A673 (cell line): Measurements from ENCODE around the gene USP25. TPM values are rescaled to one million over a fixed set of nuclear protein-coding genes. Genes with fewer than 3 reads are reported as not detected.

Experiments used
- BruUV-seq: library from RNA; stranded (reverse); fragments of 400-500 nt; replicated peaks from 2 replicates; lab custom pipeline; 2021; lab: Mats Ljungman, UMichigan
- CTCF ChIA-PET: fragments of 300-600 bp; sonication (Branson Sonifier 250); formaldehyde crosslinking; loops from one replicate; lab custom pipeline; 2022; ENCODE audit warnings: antibody characterized with exemption; lab: Charles Lee
- POLR2A ChIA-PET: fragments of 300-600 bp; sonication (Branson Sonifier 250); formaldehyde crosslinking; loops from one replicate; lab custom pipeline; 2022; ENCODE audit warnings: antibody characterized with exemption; ENCODE audit not compliant: low non-redundant PET; lab: Charles Lee
- DNase-seq: peaks from one replicate; pipeline ENCODE4 v3.0.0-alpha.2; 2015; ENCODE audit warnings: low spot score
- H3K27ac ChIP-seq: fragments of 200-600 bp; sonication (generic); 2 replicates; pipeline ENCODE4 v1.5.1; 2016; ENCODE audit warnings: mixed run types, low read depth, mild to moderate bottlenecking, mixed read lengths, antibody characterized with exemption, low read length; ENCODE audit not compliant: poor library complexity, severe bottlenecking
- H3K27me3 ChIP-seq: fragments of 200-600 bp; sonication (generic); replicated peaks from 2 replicates; pipeline ENCODE4 v1.6.1; 2017; ENCODE audit warnings: mixed run types, low read depth, mild to moderate bottlenecking, mixed read lengths, antibody characterized with exemption, low read length; ENCODE audit not compliant: insufficient read depth, poor library complexity
- H3K36me3 ChIP-seq: fragments of 200-600 bp; sonication (generic); 2 replicates; pipeline ENCODE4 v1.6.1; 2016; ENCODE audit warnings: mixed run types, mild to moderate bottlenecking, mixed read lengths, antibody characterized with exemption, low read length; ENCODE audit not compliant: insufficient read depth, poor library complexity, severe bottlenecking
- H3K4me1 ChIP-seq: fragments of 200-600 bp; sonication (generic); 2 replicates; pipeline ENCODE4 v1.6.1; 2017; ENCODE audit warnings: mixed run types, mild to moderate bottlenecking, mixed read lengths, antibody characterized with exemption, low read length; ENCODE audit not compliant: insufficient read depth, poor library complexity, severe bottlenecking
- H3K4me3 ChIP-seq: fragments of 200-600 bp; sonication (generic); 2 replicates; pipeline ENCODE4 v1.5.1; 2016; ENCODE audit warnings: low read depth, mixed run types, mild to moderate bottlenecking, mixed read lengths, low read length; ENCODE audit not compliant: poor library complexity, severe bottlenecking
- H3K9me3 ChIP-seq: fragments of 200-600 bp; sonication (generic); 2 replicates; pipeline ENCODE4 v1.6.1; 2016; ENCODE audit warnings: mixed run types, low read depth, mild to moderate bottlenecking, mixed read lengths, antibody characterized with exemption, low read length; ENCODE audit not compliant: poor library complexity, severe bottlenecking
- EZH2 ChIP-seq: fragments of 200-600 bp; sonication (generic); IDR thresholded peaks from 2 replicates; pipeline ENCODE4 v1.6.1; 2017; ENCODE audit warnings: borderline replicate concordance, low read depth, mild to moderate bottlenecking, mixed read lengths, antibody characterized with exemption, low read length; ENCODE audit not compliant: poor library complexity, severe bottlenecking
- intact Hi-C: fragments of 100-400 bp; cut with micrococcal nuclease; formaldehyde crosslinking; loops from one replicate; pipeline ENCODE4 v1.10.0; 2022; ENCODE audit not compliant: unreplicated experiment
- total RNA-seq: library from RNA; stranded (reverse); gene quantifications from 2 replicates; pipeline ENCODE4 v1.2.3, GENCODE V29; 2021
- TF ChIP-seq, protein P1 (sequence below): fragments of 300-800, 200-600 bp; sonication (generic); conservative IDR thresholded peaks from 2 replicates; pipeline ENCODE4 v1.5.1; 2017; ENCODE audit warnings: low read depth, mild to moderate bottlenecking, antibody characterized with exemption, low read length, moderate library complexity, mixed read lengths

Gene USP25
- total RNA-seq, 1 experiment from 2014 or later = 27.5 TPM

DNA sequence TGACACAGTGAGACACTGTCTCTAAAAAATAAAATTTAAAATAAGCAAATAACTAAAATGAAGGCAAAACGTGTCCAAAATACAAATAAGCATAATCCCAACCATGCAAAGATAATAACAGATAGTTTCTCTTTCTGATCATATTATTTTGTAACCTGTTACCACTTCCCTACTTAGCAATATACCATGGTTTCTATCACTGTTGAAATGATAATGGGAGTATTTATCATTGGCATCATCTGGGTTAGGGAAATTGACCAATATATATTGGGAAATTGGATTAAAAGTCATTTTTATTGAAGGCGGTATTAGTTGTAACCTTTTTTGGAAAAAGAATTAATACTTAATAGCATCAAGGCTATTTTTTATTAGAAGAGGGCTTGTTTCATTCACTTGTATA is 47.0 kb downstream of the USP25 start:
- TF ChIP-seq EZH2 = no peak
- TF ChIP-seq, protein P1, sequence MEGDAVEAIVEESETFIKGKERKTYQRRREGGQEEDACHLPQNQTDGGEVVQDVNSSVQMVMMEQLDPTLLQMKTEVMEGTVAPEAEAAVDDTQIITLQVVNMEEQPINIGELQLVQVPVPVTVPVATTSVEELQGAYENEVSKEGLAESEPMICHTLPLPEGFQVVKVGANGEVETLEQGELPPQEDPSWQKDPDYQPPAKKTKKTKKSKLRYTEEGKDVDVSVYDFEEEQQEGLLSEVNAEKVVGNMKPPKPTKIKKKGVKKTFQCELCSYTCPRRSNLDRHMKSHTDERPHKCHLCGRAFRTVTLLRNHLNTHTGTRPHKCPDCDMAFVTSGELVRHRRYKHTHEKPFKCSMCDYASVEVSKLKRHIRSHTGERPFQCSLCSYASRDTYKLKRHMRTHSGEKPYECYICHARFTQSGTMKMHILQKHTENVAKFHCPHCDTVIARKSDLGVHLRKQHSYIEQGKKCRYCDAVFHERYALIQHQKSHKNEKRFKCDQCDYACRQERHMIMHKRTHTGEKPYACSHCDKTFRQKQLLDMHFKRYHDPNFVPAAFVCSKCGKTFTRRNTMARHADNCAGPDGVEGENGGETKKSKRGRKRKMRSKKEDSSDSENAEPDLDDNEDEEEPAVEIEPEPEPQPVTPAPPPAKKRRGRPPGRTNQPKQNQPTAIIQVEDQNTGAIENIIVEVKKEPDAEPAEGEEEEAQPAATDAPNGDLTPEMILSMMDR = no peak
- H3K9me3 ChIP-seq = no peaks in the 10 kb centered on the region
- CTCF ChIA-PET = no interaction called here
- H3K4me1 ChIP-seq = peaks cover 25% of the 10 kb centered on the region
- POLR2A ChIA-PET = no interaction called here
- H3K4me3 ChIP-seq = no peak overlapping the region
- intact Hi-C loops = no loop called here
- no peak for DNase-seq
- no TSS peak for BruUV-seq
- H3K36me3 ChIP-seq = peaks cover 10% of the 10 kb centered on the region
- H3K27ac ChIP-seq = no peak overlapping the region
- no peaks in the 10 kb centered on the region for H3K27me3 ChIP-seq

DNA sequence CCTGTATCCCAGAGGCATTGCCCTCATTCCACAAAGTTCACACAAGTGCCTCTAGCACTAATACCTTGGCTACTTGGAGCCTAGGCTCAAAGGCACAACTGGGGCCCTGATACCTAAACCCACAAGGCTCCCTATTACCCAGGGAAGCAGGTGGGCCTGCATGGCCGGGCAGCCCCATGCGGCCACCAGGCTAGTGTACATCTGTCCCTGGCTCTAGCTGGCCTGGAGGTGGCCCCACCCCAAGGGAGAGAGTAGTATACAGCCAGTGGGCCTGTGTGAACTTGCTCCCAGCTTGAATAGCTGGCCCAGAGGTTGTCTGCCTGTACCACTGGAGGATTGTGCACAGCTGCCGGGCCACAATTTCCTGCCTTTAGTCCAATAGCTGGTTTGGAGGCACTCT is 52.2 kb downstream of the USP25 start:
- DNase-seq = no peak
- no peak overlapping the region for H3K27ac ChIP-seq
- H3K4me1 ChIP-seq = peaks cover 11% of the 10 kb centered on the region
- peaks cover 18% of the 10 kb centered on the region for H3K36me3 ChIP-seq
- peaks cover 9% of the 10 kb centered on the region for H3K9me3 ChIP-seq
- intact Hi-C loops = no loop called here
- TF ChIP-seq, protein P1 = no peak
- no peak for TF ChIP-seq EZH2
- ChIA-PET POLR2A (no interaction called here), CTCF (no interaction called here)
- H3K4me3 ChIP-seq = no peak overlapping the region
- BruUV-seq = no TSS peak
- no peaks in the 10 kb centered on the region for H3K27me3 ChIP-seq

GRCh38 chr21:15788847-15789523 is 59.2 kb downstream of the USP25 start:
- H3K4me3 ChIP-seq = no peak overlapping the region
- BruUV-seq = no TSS peak
- H3K4me1 ChIP-seq = peaks cover 30% of the 10 kb centered on the region
- intact Hi-C loops = no loop called here
- ChIA-PET POLR2A (interaction anchor here (0.6 to 0.7 kb wide), 2 partner anchors 23 to 77 kb away, joined by 3 to 4 read pairs; no protein-coding TSS in a partner anchor), CTCF (no interaction called here)
- no peaks in the 10 kb centered on the region for H3K27me3 ChIP-seq
- peaks cover 4% of the 10 kb centered on the region for H3K36me3 ChIP-seq
- H3K27ac ChIP-seq = peak overlapping the region; percentile 87
- no peaks in the 10 kb centered on the region for H3K9me3 ChIP-seq
- no peak for TF ChIP-seq EZH2
- TF ChIP-seq, protein P1 = no peak
- DNase-seq = peak; percentile 85
